Measurements from ENCODE around the gene UTS2. TPM values are rescaled to one million over a fixed set of nuclear protein-coding genes. Genes with fewer than 3 reads are reported as not detected.

UTS2 gene
- total RNA-seq, 4 donors from 2014 or later, result not detected

GRCh38 chr1:7884757-7885156 lies 31.9 kb upstream of the UTS2 start:
- no peak overlapping the region for H3K27ac ChIP-seq
- intact Hi-C loops (cut with DNase I; ENCODE audit: low total_unique reads), result no loop called here
- no peak overlapping the region for H3K4me3 ChIP-seq
- TF ChIP-seq CTCF (IDR thresholded peaks at IDR 0.05) (no peak), POLR2A (IDR thresholded peaks at IDR 0.05) (no peak)
- H3K27me3 ChIP-seq, result no peaks in the 10 kb centered on the region
- no peak for DNase-seq
- no peaks in the 10 kb centered on the region for H3K9me3 ChIP-seq
- H3K4me1 ChIP-seq, result no peaks in the 10 kb centered on the region
- no peaks in the 10 kb centered on the region for H3K36me3 ChIP-seq

GRCh38 chr1:7879228-7879627 lies 26.4 kb upstream of the UTS2 start:
- intact Hi-C loops (cut with DNase I; ENCODE audit: low total_unique reads), result no loop called here

GRCh38 chr1:7878027-7878426 lies 25.2 kb upstream of the UTS2 start:
- H3K4me3 ChIP-seq, result no peak overlapping the region
- peaks cover 0 to 12% of the 10 kb centered on the region in 2 donors for H3K9me3 ChIP-seq
- no peaks in the 10 kb centered on the region for H3K36me3 ChIP-seq
- DNase-seq, result no peak
- intact Hi-C loops (cut with DNase I; ENCODE audit: low total_unique reads), result no loop called here
- no peaks in the 10 kb centered on the region for H3K4me1 ChIP-seq
- H3K27me3 ChIP-seq, result no peaks in the 10 kb centered on the region
- TF ChIP-seq POLR2A (IDR thresholded peaks at IDR 0.05), result no peak
- TF ChIP-seq CTCF (IDR thresholded peaks at IDR 0.05), result no peak
- H3K27ac ChIP-seq, result no peak overlapping the region

More at GRCh38 chr1:7879228-7879627, 26.4 kb upstream of the UTS2 start:
- H3K27ac ChIP-seq, result no peak overlapping the region
- H3K9me3 ChIP-seq, result peaks cover 0 to 12% of the 10 kb centered on the region in 2 donors
- no peak for DNase-seq
- H3K4me1 ChIP-seq, result no peaks in the 10 kb centered on the region
- no peak overlapping the region for H3K4me3 ChIP-seq
- no peak for TF ChIP-seq CTCF (IDR thresholded peaks at IDR 0.05)
- TF ChIP-seq POLR2A (IDR thresholded peaks at IDR 0.05), result no peak
- H3K36me3 ChIP-seq, result no peaks in the 10 kb centered on the region
- no peaks in the 10 kb centered on the region for H3K27me3 ChIP-seq

GRCh38 chr1:7873801-7874795 lies 21.2 kb upstream of the UTS2 start:
- H3K36me3 ChIP-seq, result no peaks in the 10 kb centered on the region
- TF ChIP-seq CTCF (IDR thresholded peaks at IDR 0.05) (no peak), POLR2A (IDR thresholded peaks at IDR 0.05) (no peak)
- H3K27ac ChIP-seq, result no peak overlapping the region
- H3K9me3 ChIP-seq, result peaks cover 0 to 12% of the 10 kb centered on the region in 2 donors
- H3K4me3 ChIP-seq, result no peak overlapping the region
- H3K27me3 ChIP-seq, result no peaks in the 10 kb centered on the region
- intact Hi-C loops (cut with DNase I; ENCODE audit: low total_unique reads), result no loop called here
- H3K4me1 ChIP-seq, result no peaks in the 10 kb centered on the region
- DNase-seq, result no peak

GRCh38 chr1:7871136-7871535 lies 18.3 kb upstream of the UTS2 start:
- TF ChIP-seq CTCF (IDR thresholded peaks at IDR 0.05), result no peak
- no peak for TF ChIP-seq POLR2A (IDR thresholded peaks at IDR 0.05)
- intact Hi-C loops (cut with DNase I; ENCODE audit: low total_unique reads), result no loop called here
- no peak for DNase-seq

More at GRCh38 chr1:7871136-7871535, 18.3 kb upstream of the UTS2 start:
- Histone ChIP-seq H3K4me1 (no peaks in the 10 kb centered on the region), H3K9me3 (no peaks in the 10 kb centered on the region), H3K27me3 (no peaks in the 10 kb centered on the region), H3K27ac (no peak overlapping the region), H3K4me3 (no peak overlapping the region), H3K36me3 (no peaks in the 10 kb centered on the region)
